Measurements from ENCODE around the gene SNRNP25.
A peak's percentile ranks its signal among the peaks of the same experiment; 100 is the strongest.

SNRNP25 gene

GRCh38 chr16:72561-73548 lies 19.2 kb downstream of the SNRNP25 start, which contains the start of gene RHBDF1 (continued):
- TF ChIP-seq ZBTB11 (tag by site-specific recombination; conservative IDR thresholded peaks at IDR 0.05; ENCODE audit: low read depth) (peak; percentile 16; the same call in 1 of the 2 replicates), ZNF654 (tag by site-specific recombination; IDR thresholded peaks at IDR 0.05; ENCODE audit: low read depth) (no peak), ZNF629 (tag by site-specific recombination; IDR thresholded peaks at IDR 0.05) (peak; percentile 24; the same call in 1 of the 2 replicates), ZNF776 (tag by site-specific recombination; IDR thresholded peaks at IDR 0.05; ENCODE audit: borderline replicate concordance) (no peak), AEBP2 (tag by site-specific recombination; IDR thresholded peaks at IDR 0.05; ENCODE audit: borderline replicate concordance) (no peak), SCRT2 (tag by site-specific recombination; IDR thresholded peaks at IDR 0.05) (no peak), OSR2 (tag by site-specific recombination; IDR thresholded peaks at IDR 0.05) (no peak), TCF7L2 (IDR thresholded peaks at IDR 0.05; ENCODE audit: borderline replicate concordance, low read depth, low read length) (no peak), ZBTB21 (tag by site-specific recombination; IDR thresholded peaks at IDR 0.05) (no peak), ZNF626 (tag by site-specific recombination; IDR thresholded peaks at IDR 0.05) (no peak), ZNF366 (tag by site-specific recombination; conservative IDR thresholded peaks at IDR 0.05) (peak; percentile 50), ZNF792 (tag by site-specific recombination; IDR thresholded peaks at IDR 0.05) (no peak), ZNF704 (tag by site-specific recombination; IDR thresholded peaks at IDR 0.05) (no peak), ZNF324 (tag by site-specific recombination; IDR thresholded peaks at IDR 0.05) (no peak; the same call in 1 of the 2 replicates), ZNF449 (tag by site-specific recombination; IDR thresholded peaks at IDR 0.05) (no peak), GLIS2 (tag by site-specific recombination; IDR thresholded peaks at IDR 0.05) (0 out of 2 replicates have a peak, but pooled peaks have one; percentile 10), ZNF558 (tag by site-specific recombination; IDR thresholded peaks at IDR 0.05) (no peak), SETDB1 (IDR thresholded peaks at IDR 0.05; ENCODE audit: insufficient read length, low read length) (no peak), OVOL3 (tag by site-specific recombination; IDR thresholded peaks at IDR 0.05) (no peak), HOXC10 (CRISPR knock-in tag; IDR thresholded peaks at IDR 0.05) (no peak), MEIS1 (CRISPR knock-in tag; IDR thresholded peaks at IDR 0.05; ENCODE audit: borderline replicate concordance) (no peak)
